Mucosa of descending colon (tissue), 3 donors: ENCODE measurements around the gene SMIM26. TPM values are rescaled to one million over a fixed set of nuclear protein-coding genes. Genes with fewer than 3 reads are reported as not detected.

Experiments used
- ATAC-seq: fragments of 200-7000 bp; cut with Tn5 transposase; one replicate; pipeline ENCODE4 v1.9.1; 2020; ENCODE audit warnings: mild to moderate bottlenecking, moderate library complexity
- DNase-seq, 3 donors: peaks; one replicate each; pipeline ENCODE4 v3.0.0-alpha.2; 2020
- H3K36me3 ChIP-seq: fragments of 200-600 bp; one replicate; pipeline ENCODE4 v1.8.0; 2021; ENCODE audit warnings: low read depth, mild to moderate bottlenecking
- H3K4me1 ChIP-seq: fragments of 200-600 bp; one replicate; pipeline ENCODE4 v1.8.0; 2021; ENCODE audit warnings: low read depth, mild to moderate bottlenecking
- H3K4me3 ChIP-seq: fragments of 200-600 bp; one replicate; pipeline ENCODE4 v1.8.0; 2021; ENCODE audit warnings: mild to moderate bottlenecking
- H3K9me3 ChIP-seq: fragments of 200-600 bp; one replicate; pipeline ENCODE4 v1.8.0; 2021; ENCODE audit warnings: mild to moderate bottlenecking
- CTCF ChIP-seq: fragments of 200-600 bp; IDR thresholded peaks from one replicate; pipeline ENCODE4 v1.8.0; 2022; ENCODE audit warnings: antibody characterized with exemption, mild to moderate bottlenecking
- intact Hi-C, 2 donors: fragments of 100-400 bp; cut with DNase I in 1 of 2; cut with micrococcal nuclease in 1 of 2; formaldehyde crosslinking; loops; one replicate each; pipeline versions ENCODE4 v1.11.0 to v1.11.1; 2022; cut with DNase I, micrococcal nuclease
- total RNA-seq, 3 donors: library from RNA; stranded (reverse); fragmentation: NEBNext Ultra II Directional in 2 of 3; extraction: Animal tissue kit (Norgen Biotek cat#: 25700) in 2 of 3; gene quantifications; one replicate each; pipeline versions ENCODE4 v1.2.1 to v1.2.4, GENCODE V29; 2021 to 2023
- donor health status: DM: no; HTN: no; CAD: no; lungs with moderate emphysema.
- donor health status: DM: no; HTN: no; CAD: no.
- donor health status: DM: no; HTN: yes; CAD: no.

The SMIM26 gene
- total RNA-seq, 3 donors from 2014 or later, result 55.7 to 70.1 (median 59.2) TPM

GRCh38 chr20:18578581-18578980, 11.3 kb downstream of the SMIM26 start:
- no peaks in the 10 kb centered on the region for H3K36me3 ChIP-seq
- H3K9me3 ChIP-seq, result no peaks in the 10 kb centered on the region
- no peak overlapping the region for H3K4me3 ChIP-seq
- no peaks in the 10 kb centered on the region for H3K4me1 ChIP-seq
- DNase-seq, result no peak
- TF ChIP-seq CTCF, result no peak
- intact Hi-C loops, result no loop called here
- no peak for ATAC-seq

- intact Hi-C loops, result no loop called here
- no peak for ATAC-seq
These were observed 12.8 kb downstream of the SMIM26 start for GRCh38 chr20:18580012-18580411.

GRCh38 chr20:18585134-18585533, 17.9 kb downstream of the SMIM26 start:
- Histone ChIP-seq H3K36me3 (no peaks in the 10 kb centered on the region), H3K4me1 (peaks cover 6% of the 10 kb centered on the region), H3K4me3 (no peak overlapping the region), H3K9me3 (no peaks in the 10 kb centered on the region)
- no peak for DNase-seq
- intact Hi-C loops, result no loop called here
- no peak for TF ChIP-seq CTCF
- ATAC-seq, result no peak

More at GRCh38 chr20:18580012-18580411, 12.8 kb downstream of the SMIM26 start:
- no peaks in the 10 kb centered on the region for H3K36me3 ChIP-seq
- DNase-seq, result no peak
- TF ChIP-seq CTCF, result no peak
- H3K4me1 ChIP-seq, result no peaks in the 10 kb centered on the region
- no peak overlapping the region for H3K4me3 ChIP-seq
- H3K9me3 ChIP-seq, result no peaks in the 10 kb centered on the region

GRCh38 chr20:18587665-18588573, 20.7 kb downstream of the SMIM26 start, which contains the start of gene DTD1:
Gene DTD1, plus strand, starts transcription at chr20:18588054. Its CDS starts 19 bp downstream, at chr20:18588073.
- H3K9me3 ChIP-seq, result no peaks in the 10 kb centered on the region
- intact Hi-C loops, result no loop called here
- no peaks in the 10 kb centered on the region for H3K36me3 ChIP-seq
- DNase-seq (peak; percentile 95 to 96 (median 96)), ATAC-seq (peak; percentile 98)
- H3K4me1 ChIP-seq, result peaks cover 6% of the 10 kb centered on the region
- H3K4me3 ChIP-seq, result peak within 1 kb of the TSS; percentile 75
- peak; percentile 74 for TF ChIP-seq CTCF

- intact Hi-C loops, result no loop called here
- peaks cover 6% of the 10 kb centered on the region for H3K4me1 ChIP-seq
- no peaks in the 10 kb centered on the region for H3K36me3 ChIP-seq
- peak in 1 of 3 donors; percentile 31 for DNase-seq
- no peaks in the 10 kb centered on the region for H3K9me3 ChIP-seq
- TF ChIP-seq CTCF, result no peak
- ATAC-seq, result no peak
- H3K4me3 ChIP-seq, result peak overlapping the region; percentile 75
These were observed 21.3 kb downstream of the SMIM26 start for GRCh38 chr20:18588574-18588933.
